Lower lobe of right lung (tissue), 2 donors: Measurements from ENCODE around the gene ELP1. TPM values are rescaled to one million over a fixed set of nuclear protein-coding genes. Genes with fewer than 3 reads are reported as not detected.

ENCODE experiments used
- ATAC-seq, 2 donors: fragments of 200-7000 bp; cut with Tn5 transposase; one replicate each; pipeline ENCODE4 v1.9.1; 2020 to 2022; ENCODE audit warnings: mild to moderate bottlenecking in 2 of 2, moderate library complexity in 2 of 2
- DNase-seq: peaks from one replicate; pipeline ENCODE4 v3.0.0-alpha.2; 2020
- H3K27ac ChIP-seq: fragments of 200-600 bp; one replicate; pipeline ENCODE4 v1.8.0; 2022
- H3K27me3 ChIP-seq: fragments of 200-600 bp; one replicate; pipeline ENCODE4 v1.8.0; 2022; ENCODE audit warnings: low read depth
- H3K36me3 ChIP-seq: fragments of 200-600 bp; one replicate; pipeline ENCODE4 v1.8.0; 2022; ENCODE audit warnings: mild to moderate bottlenecking
- H3K4me1 ChIP-seq: fragments of 200-600 bp; one replicate; pipeline ENCODE4 v1.8.0; 2022
- H3K4me3 ChIP-seq: fragments of 200-600 bp; one replicate; pipeline ENCODE4 v1.8.0; 2022; ENCODE audit warnings: mild to moderate bottlenecking
- H3K9me3 ChIP-seq: fragments of 200-600 bp; one replicate; pipeline ENCODE4 v1.8.0; 2022
- intact Hi-C: fragments of 100-400 bp; cut with DNase I; formaldehyde crosslinking; loops from one replicate; pipeline ENCODE4 v1.11.0; 2022
- total RNA-seq: library from RNA; stranded (reverse); fragmentation: NEBNext Ultra II Directional; extraction: Animal tissue kit (Norgen Biotek cat#: 25700); gene quantifications from one replicate; pipeline ENCODE4 v1.2.1, GENCODE V29; 2021
- TF ChIP-seq, protein P1 (sequence below): fragments of 200-600 bp; IDR thresholded peaks from one replicate; pipeline ENCODE4 v1.8.0; 2022; ENCODE audit warnings: antibody characterized with exemption, mild to moderate bottlenecking
- donor health status: DM: no; HTN: yes; CAD: no; lungs with severe emphysema.

Gene ELP1
- total RNA-seq, 1 donor from 2014 or later, result 25.3 TPM

DNA sequence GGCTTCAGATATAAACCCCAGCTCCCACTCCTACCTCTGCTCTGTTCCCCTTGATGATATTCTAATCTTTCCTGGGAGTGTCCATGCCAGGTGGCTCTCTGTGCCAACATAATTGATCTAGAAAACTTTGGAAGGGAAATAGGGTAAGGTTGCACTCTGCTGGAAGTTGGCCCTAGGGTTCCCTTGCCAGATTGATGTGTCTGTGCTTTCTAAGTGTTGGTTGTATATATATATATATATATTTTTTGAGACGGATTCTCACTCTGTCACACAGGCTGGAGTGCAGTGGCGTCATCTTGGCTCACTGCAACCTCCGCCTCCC lies 101.8 kb downstream of the ELP1 start:
- no peaks in the 10 kb centered on the region for H3K4me1 ChIP-seq
- intact Hi-C loops, result no loop called here
- DNase-seq, result no peak
- H3K4me3 ChIP-seq, result no peak overlapping the region
- no peaks in the 10 kb centered on the region for H3K36me3 ChIP-seq
- no peaks in the 10 kb centered on the region for H3K27me3 ChIP-seq
- H3K9me3 ChIP-seq, result no peaks in the 10 kb centered on the region
- TF ChIP-seq, protein P1, sequence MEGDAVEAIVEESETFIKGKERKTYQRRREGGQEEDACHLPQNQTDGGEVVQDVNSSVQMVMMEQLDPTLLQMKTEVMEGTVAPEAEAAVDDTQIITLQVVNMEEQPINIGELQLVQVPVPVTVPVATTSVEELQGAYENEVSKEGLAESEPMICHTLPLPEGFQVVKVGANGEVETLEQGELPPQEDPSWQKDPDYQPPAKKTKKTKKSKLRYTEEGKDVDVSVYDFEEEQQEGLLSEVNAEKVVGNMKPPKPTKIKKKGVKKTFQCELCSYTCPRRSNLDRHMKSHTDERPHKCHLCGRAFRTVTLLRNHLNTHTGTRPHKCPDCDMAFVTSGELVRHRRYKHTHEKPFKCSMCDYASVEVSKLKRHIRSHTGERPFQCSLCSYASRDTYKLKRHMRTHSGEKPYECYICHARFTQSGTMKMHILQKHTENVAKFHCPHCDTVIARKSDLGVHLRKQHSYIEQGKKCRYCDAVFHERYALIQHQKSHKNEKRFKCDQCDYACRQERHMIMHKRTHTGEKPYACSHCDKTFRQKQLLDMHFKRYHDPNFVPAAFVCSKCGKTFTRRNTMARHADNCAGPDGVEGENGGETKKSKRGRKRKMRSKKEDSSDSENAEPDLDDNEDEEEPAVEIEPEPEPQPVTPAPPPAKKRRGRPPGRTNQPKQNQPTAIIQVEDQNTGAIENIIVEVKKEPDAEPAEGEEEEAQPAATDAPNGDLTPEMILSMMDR, result no peak
- no peak for ATAC-seq
- no peak overlapping the region for H3K27ac ChIP-seq

DNA sequence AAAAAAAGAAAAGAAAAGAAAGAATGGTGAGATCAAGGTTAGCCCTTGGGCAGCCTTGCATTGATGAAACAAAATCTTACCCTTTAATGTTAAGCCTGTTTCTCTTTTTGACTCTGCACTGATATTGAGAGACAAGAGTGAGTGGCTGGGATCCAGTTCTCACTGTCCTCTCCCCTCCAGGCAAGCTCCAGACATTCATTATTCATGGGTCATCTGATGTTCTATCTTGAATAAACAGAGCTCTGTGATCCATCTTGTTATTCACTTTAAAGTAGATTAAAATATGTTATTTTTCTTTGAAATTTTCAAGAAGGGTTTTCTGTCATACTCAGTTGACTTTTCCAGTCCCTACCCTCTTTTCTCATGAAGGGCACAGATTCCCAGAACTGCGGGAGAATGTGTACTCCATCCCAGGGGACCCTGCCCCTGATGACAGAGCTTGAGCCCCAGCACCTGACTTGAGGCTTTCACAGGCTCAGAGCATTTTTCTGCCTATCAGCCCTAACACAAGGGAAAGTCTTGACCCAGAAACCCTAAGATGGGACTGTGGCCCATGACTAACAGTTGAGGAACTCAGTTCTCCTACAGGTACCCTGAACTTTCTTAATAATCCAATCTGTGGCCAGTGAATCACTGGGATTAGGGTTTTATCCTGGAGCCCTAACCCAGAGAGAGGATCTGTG lies 102.3 kb downstream of the ELP1 start:
- ATAC-seq, result no peak
- Histone ChIP-seq H3K4me1 (no peaks in the 10 kb centered on the region), H3K27ac (no peak overlapping the region), H3K27me3 (no peaks in the 10 kb centered on the region), H3K4me3 (no peak overlapping the region), H3K36me3 (no peaks in the 10 kb centered on the region), H3K9me3 (no peaks in the 10 kb centered on the region)
- DNase-seq, result no peak
- intact Hi-C loops, result no loop called here
- TF ChIP-seq, protein P1, result no peak

DNA sequence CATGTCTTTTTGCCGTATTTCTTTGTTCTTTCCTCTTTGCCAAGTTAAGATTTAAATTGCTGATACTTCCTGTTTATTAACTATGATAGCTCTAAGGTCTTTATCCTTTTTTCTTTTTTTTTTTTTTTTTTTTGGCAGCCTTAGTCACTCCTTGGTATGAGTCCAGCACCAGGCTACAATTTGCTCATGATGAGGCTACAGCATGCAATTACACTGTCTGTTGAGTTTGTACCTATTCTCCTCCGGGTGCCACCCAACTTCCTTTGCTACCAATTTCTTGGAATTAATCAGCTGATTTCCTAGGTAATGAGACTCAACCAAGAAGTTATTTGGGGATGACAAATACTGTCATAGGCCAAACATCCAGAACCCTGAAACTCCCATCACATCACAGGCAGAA lies 103.7 kb downstream of the ELP1 start:
- Histone ChIP-seq H3K27me3 (no peaks in the 10 kb centered on the region), H3K36me3 (no peaks in the 10 kb centered on the region), H3K27ac (no peak overlapping the region), H3K4me1 (no peaks in the 10 kb centered on the region), H3K4me3 (no peak overlapping the region), H3K9me3 (no peaks in the 10 kb centered on the region)
- no peak for DNase-seq
- ATAC-seq, result no peak
- TF ChIP-seq, protein P1, result no peak
- intact Hi-C loops, result no loop called here

DNA sequence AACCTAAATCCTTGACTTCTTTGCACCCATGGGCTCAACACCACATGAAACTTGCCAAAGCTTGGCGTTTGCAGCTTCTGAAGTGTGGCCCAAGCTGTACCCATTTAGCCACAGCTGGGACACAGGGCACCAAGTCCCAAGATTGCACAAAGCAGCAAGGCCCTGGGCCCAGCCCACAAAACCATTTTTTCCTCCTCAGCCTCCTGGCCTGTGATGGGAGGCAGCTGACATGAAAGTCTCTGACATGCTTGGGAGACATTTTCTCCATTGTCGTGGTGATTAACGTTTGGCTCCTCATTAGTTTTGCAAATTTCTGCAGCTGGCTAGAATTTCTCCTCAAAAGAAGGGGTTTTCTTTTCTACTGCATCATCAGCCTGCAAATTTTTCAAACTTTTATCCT lies 110.1 kb downstream of the ELP1 start:
- no peaks in the 10 kb centered on the region for H3K27me3 ChIP-seq
- H3K4me1 ChIP-seq, result no peaks in the 10 kb centered on the region
- H3K4me3 ChIP-seq, result no peak overlapping the region
- TF ChIP-seq, protein P1, result no peak
- peaks cover 5% of the 10 kb centered on the region for H3K9me3 ChIP-seq
- DNase-seq (no peak), ATAC-seq (no peak)
- intact Hi-C loops, result no loop called here
- no peak overlapping the region for H3K27ac ChIP-seq
- no peaks in the 10 kb centered on the region for H3K36me3 ChIP-seq

Other genes starting within 250 kb of the ELP1 start
- not detected for gene ACTL7B, start 78.1 kb downstream of the ELP1 start, total RNA-seq
- gene ACTL7A, start 71.9 kb downstream of the ELP1 start, total RNA-seq, result not detected
- gene ABITRAM, start 276 bp upstream of the ELP1 start, total RNA-seq, result 16.5 TPM
- gene CTNNAL1, start 79.4 kb upstream of the ELP1 start, total RNA-seq, result 35.2 TPM
- 85.7 TPM for gene TMEM245, start 185.8 kb upstream of the ELP1 start, total RNA-seq
- gene FRRS1L, start 233.1 kb upstream of the ELP1 start, total RNA-seq, result 0.06 TPM